ENCODE results near the gene SMARCB1.

Gene SMARCB1

GRCh38 chr22:23831781-23832180 is 45.0 kb downstream of the SMARCB1 start:
- no peak for DNase-seq (ENCODE audit: low read depth)

GRCh38 chr22:23832226-23833016 is 45.7 kb downstream of the SMARCB1 start:
- no peak for DNase-seq (ENCODE audit: low read depth)

DNA sequence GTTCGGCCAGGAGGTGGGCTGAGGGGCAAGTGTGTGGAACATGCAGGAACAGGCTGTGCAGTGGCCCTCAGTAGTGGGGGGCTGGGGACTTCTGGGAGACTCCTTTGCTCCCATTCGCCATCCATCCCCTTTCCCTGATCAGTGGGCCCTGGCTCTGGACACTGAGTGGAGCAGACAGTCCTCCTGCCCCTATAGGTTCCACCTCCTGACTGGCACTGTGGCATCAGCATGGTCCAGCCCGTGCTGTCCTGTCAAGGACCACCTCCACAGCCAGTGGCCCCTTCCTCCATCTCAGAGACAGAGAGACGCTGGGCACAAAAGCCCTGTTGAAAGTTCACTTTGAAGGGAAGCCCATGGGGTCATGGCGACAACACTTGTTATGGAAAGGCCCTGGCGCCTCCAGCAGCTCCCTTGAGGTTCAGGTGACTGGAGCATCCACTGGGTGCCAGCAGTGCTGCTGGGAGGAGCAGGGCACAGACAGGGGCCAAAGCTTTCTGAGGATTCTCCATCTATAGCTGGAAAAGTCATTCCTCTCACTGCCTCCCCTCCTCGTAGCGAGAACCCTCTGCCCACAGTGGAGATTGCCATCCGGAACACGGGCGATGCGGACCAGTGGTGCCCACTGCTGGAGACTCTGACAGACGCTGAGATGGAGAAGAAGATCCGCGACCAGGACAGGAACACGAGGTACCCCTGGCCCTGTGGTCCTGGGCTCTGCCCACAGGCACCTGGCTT is 46.4 kb downstream of the SMARCB1 start:
- no peak for DNase-seq (ENCODE audit: low read depth)

DNA sequence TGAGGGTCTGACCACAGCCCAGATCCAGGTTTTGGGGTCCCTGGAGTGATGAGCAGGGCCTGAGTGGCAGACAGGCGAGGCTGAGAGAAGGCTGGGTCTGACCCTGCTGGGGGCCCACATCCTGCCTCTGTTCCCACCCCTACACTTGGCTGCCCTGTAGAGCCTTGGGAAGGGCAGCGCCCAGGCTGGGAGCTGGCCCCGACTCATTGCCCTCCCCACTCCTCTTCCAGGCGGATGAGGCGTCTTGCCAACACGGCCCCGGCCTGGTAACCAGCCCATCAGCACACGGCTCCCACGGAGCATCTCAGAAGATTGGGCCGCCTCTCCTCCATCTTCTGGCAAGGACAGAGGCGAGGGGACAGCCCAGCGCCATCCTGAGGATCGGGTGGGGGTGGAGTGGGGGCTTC is 47.1 kb downstream of the SMARCB1 start:
- no peak for DNase-seq (ENCODE audit: low read depth)

DNA sequence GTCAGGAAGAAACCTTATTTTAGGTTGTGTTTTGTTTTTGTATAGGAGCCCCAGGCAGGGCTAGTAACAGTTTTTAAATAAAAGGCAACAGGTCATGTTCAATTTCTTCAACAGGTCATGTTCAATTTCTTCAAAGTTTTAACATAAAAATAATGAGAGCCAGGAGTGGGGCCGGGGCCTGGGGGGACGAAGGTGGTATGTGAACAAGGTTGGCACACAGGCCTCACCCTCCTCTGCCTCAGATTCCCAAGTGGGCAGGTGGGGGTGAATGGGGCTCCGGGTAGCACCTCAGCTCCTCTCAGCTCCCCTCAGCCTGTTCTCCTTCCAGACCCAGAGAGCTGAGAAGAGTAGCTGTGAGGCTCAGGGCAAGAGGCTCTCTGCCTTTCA is 47.6 kb downstream of the SMARCB1 start:
- DNase-seq (ENCODE audit: low read depth) = no peak

DNA sequence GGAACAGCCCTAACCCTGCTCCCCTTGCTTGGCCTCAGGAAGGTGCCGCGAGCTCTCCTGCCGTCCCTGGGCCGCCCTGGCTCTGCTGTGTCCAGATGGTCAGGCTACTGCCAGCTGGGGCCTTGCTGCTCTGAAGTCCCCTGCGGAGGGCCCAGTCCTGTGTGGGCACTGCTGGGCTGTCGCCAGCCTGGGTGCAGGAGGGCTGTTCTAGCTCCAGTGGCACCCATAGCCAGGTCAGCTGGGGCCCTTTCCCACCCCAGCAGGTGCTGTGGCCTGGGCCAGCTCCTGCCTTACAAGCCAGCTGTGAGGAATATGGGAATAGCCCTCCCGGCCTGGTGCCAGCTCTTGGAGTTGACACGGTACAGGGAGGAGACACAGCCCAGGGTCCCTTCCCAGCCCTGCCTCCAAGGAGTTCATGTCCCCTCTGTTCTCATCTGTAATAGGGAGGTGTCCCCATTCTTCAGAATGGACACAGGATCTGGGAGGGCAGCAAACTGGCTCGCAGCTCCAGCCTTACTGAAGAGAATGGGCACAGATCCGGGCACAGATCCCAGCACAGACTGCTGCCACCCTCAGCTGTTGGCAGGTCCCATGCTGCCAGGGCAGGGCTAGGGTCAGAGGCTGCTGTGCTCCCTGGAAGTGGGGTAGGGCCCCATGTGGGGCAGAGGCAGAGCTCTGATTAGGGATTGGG is 48.2 kb downstream of the SMARCB1 start:
- DNase-seq (ENCODE audit: low read depth) = no peak

DNA sequence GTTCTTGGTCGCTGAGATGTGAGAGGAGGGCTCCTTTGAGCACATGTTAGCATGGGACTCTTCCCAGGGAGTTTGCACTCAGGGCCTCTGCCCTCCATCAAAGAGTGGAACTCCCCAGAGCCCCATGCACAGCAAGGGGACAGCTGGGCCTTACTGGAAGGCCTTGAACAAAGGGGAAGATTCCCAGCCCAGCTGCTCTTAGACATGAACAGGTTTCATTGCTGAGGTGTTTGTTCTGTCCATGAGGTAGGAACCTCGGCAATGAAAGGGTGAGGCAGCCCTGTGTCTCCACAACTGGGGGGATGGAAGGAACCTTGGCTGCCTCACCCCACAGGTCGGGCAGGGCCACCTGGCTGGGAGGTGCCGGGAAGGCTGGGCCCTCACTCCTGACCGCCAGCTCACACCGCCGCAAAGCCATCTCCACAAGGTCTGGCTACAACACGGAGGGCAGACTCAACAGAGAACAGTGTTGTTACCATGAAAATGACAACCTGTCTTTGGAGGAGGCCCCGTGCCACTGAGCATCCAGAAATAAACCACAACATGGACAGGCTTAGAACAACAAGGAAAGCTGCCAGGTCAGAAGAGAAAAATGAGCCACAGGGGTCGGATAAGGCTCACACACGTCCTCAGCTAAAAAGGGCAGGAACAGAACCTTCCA is 48.8 kb downstream of the SMARCB1 start:
- no peak for DNase-seq (ENCODE audit: low read depth)

GRCh38 chr22:23836281-23836680 is 49.5 kb downstream of the SMARCB1 start:
- DNase-seq (ENCODE audit: low read depth) = no peak

DNA sequence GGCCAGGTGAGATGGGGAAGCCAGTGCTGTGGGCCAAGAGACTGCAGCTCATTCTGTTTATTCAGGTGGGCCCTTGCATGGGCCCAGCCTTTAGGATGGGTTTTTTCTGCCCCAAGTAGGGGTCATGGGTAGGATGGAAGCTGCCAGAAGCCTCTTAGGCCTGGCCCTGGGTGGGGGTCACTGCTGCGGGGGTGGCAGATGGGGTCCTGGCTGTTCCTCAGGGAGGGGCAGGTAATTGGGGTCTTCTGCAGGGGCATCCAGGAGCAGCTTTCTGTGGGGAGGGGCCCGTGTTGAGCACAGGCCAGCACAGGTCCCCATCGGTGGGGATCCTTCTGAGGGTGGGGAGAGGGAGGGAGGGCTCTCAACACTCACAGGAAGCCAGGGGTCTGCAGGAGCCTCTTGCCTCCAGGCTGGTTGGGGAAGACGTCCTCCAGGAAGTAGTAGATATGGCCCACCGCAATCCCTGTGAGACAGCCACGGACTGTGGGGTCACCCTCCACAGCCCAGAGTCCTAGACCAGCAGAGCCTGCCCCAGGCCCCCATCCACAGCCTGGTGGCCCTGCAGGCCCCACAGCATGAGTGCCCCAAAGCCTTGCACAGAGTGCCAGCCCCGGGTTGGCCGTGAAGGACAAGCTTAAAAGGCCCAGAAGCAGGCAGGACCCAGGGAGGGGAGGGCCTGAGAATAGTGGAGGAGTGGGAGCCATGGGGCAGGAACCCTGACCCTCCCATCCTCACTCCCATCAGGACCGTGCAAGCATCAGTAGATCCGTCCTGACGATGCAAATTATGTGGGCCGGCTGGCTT is 50.1 kb downstream of the SMARCB1 start:
- DNase-seq (ENCODE audit: low read depth) = no peak

GRCh38 chr22:23837496-23837859 is 50.7 kb downstream of the SMARCB1 start:
- DNase-seq (ENCODE audit: low read depth) = no peak

GRCh38 chr22:23837911-23838680 is 51.3 kb downstream of the SMARCB1 start:
- DNase-seq (ENCODE audit: low read depth) = no peak

GRCh38 chr22:23838681-23839468 is 52.1 kb downstream of the SMARCB1 start, which contains the start of gene DERL3:
Gene DERL3, minus strand, starts transcription at chr22:23839006. Its CDS starts 19 bp downstream, at chr22:23838987.
- no peak for DNase-seq (ENCODE audit: low read depth)

DNA sequence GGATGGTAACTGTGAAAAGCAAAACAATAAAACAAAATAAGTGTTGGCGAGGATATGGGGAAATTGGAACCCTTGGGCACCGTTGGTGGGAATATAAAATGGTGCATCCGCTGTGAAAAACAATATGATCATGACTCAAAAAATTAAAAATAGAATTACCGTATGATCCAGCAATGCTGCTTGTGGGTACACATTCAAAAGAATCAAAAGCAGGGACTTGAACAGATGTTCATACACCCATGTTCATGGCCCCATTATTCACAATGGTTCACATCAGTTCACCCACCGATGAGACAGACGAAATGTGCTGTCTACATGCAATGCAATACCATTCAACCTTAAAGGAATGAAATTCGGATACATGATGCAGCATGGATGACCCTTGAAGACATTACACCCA is 53.3 kb downstream of the SMARCB1 start:
- no peak for DNase-seq (ENCODE audit: low read depth)

DNA sequence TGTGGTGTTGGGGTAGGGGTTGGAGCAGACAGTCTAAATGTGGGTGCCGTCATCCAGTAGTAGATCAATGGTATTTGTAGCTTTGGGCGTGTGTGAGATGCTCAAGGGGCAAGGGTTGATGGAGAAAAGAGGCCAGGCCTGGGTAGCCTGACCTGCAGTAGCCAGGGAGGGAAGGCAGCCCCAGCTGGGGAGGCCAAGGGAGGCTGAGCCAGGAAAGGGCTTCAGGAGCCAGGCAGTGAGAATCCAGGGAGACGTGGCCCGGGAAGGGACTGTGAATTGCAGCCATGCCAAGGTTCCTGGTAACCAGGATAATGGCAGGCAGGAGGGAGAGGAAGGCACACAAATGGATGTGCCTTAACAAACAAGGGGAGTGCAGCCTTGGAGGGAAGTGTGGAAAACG is 54.5 kb downstream of the SMARCB1 start:
- DNase-seq (ENCODE audit: low read depth) = no peak

- no peak for DNase-seq (ENCODE audit: low read depth)
Measured at GRCh38 chr22:23841736-23842445, 55.1 kb downstream of the SMARCB1 start.

GRCh38 chr22:23842599-23842998 is 55.8 kb downstream of the SMARCB1 start:
- DNase-seq (ENCODE audit: low read depth) = no peak

- DNase-seq (ENCODE audit: low read depth) = no peak
Measured at GRCh38 chr22:23844739-23845202, 58.0 kb downstream of the SMARCB1 start.

DNA sequence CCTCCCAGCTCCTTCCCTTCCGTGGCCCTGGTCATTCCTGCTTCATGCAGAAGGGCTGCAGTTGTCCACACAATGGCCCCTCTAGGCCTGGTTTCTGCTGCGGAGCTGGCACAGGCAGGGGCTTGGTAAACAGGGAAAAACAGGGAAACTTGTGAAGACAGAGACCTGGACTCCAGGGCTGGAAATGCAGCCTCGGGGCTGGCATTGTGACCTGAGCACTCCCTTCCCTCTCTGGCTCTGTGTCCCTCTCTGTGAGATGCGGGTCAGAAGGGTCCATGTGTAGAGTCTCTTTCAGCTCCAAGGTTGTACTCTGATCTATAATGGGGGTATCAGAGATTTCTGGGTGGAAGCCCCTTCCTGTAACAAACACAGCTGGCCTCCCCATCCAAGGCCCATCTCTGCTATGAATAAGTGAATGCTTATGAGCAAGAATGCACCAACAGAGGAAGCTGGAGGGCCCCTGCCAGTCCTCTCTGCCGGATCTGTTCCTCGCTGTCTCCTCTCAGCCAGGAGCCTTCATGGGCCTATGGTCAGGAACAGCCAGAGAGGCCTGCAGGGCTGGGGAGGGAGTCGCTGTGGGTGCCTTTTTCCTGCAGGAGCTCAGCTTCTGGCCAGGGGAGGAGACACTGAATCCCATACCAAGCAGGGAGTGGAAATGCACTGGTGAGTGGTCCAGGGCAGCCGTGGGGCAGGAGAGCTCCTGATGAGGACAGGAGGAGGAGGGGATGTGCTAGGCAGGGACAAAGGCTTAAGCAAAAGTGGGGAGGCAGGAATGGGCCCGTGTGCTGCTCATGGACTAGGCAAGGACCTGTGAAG is 58.7 kb downstream of the SMARCB1 start:
- DNase-seq (ENCODE audit: low read depth) = no peak

Measured in GM04503 (cell line).